Measurements from ENCODE around the gene PPP2R5C.

GRCh38 chr14:101961011-101961721 is 199.7 kb downstream of the PPP2R5C start:
- TF ChIP-seq EP300 (IDR thresholded peaks at IDR 0.05; ENCODE audit: borderline replicate concordance in 1 of 2, low read depth in 2 of 2, low read length in 2 of 2) (no peak), HDAC2 (IDR thresholded peaks at IDR 0.05; ENCODE audit: borderline replicate concordance in 1 of 2, low read depth in 2 of 2, low read length in 2 of 2) (no peak), CBX5 (IDR thresholded peaks at IDR 0.05; ENCODE audit: low read depth, low read length) (no peak)
